HepG2 (cell line): Measurements from ENCODE around the gene P4HTM. TPM values are rescaled to one million over a fixed set of nuclear protein-coding genes. Genes with fewer than 3 reads are reported as not detected.
A peak's percentile ranks its signal among the peaks of the same experiment; 100 is the strongest.

ENCODE experiments used
- DNMT3B ChIP-seq: conservative IDR thresholded peaks from 2 replicates; pipeline ENCODE4 v1.6.1; 2016; ENCODE audit warnings: missing biosample characterization, control low read depth
- EZH2 ChIP-seq: conservative IDR thresholded peaks from 2 replicates; pipeline ENCODE4 v1.6.1; 2012; ENCODE audit warnings: mild to moderate bottlenecking, low read depth, low read length, moderate library complexity
- ISL2 ChIP-seq: sonication (generic); formaldehyde crosslinking; IDR thresholded peaks from 2 replicates; pipeline ENCODE4 v1.5.0; 2020; ENCODE audit warnings: missing genetic modification reagents
- KLF9 ChIP-seq: IDR thresholded peaks from 2 replicates; pipeline ENCODE4 v1.6.1; 2016; ENCODE audit warnings: low read depth
- PAWR ChIP-seq: sonication (generic); formaldehyde crosslinking; IDR thresholded peaks from 2 replicates; pipeline ENCODE4 v1.4.0; 2020; ENCODE audit warnings: missing genetic modification reagents, mild to moderate bottlenecking, borderline replicate concordance
- PCBP1 ChIP-seq: fragments of 200-400 bp; formaldehyde crosslinking; IDR thresholded peaks from 2 replicates; pipeline ENCODE4 v1.6.1; 2017; ENCODE audit warnings: mild to moderate bottlenecking, low read depth, low read length, borderline replicate concordance
- POLR2AphosphoS5 ChIP-seq: IDR thresholded peaks from 2 replicates; pipeline ENCODE4 v1.6.1; 2012; ENCODE audit warnings: low read depth, low read length
- RXRA ChIP-seq: sonication (generic); formaldehyde crosslinking; IDR thresholded peaks from 2 replicates; pipeline ENCODE4 v1.5.1; 2020; ENCODE audit warnings: missing genetic modification reagents
- SOX5 ChIP-seq: IDR thresholded peaks from 2 replicates; pipeline ENCODE4 v1.6.1; 2016; ENCODE audit warnings: borderline replicate concordance
- SP5 ChIP-seq: IDR thresholded peaks from 2 replicates; pipeline ENCODE4 v1.6.1; 2016; ENCODE audit warnings: low read depth, borderline replicate concordance
- TOE1 ChIP-seq: sonication (generic); formaldehyde crosslinking; IDR thresholded peaks from 2 replicates; pipeline ENCODE4 v1.4.0; 2020; ENCODE audit warnings: mild to moderate bottlenecking, missing genetic modification reagents
- ZFY ChIP-seq: sonication (generic); formaldehyde crosslinking; IDR thresholded peaks from 2 replicates; pipeline ENCODE4 v1.4.0; 2020; ENCODE audit warnings: missing genetic modification reagents
- ZMYM4 ChIP-seq: sonication (generic); formaldehyde crosslinking; IDR thresholded peaks from 2 replicates; pipeline ENCODE4 v1.8.1; 2023; ENCODE audit warnings: mild to moderate bottlenecking, missing genetic modification reagents
- ZNF101 ChIP-seq: sonication (generic); formaldehyde crosslinking; IDR thresholded peaks from 2 replicates; pipeline ENCODE4 v1.4.0; 2020; ENCODE audit warnings: mild to moderate bottlenecking, low read depth, missing genetic modification reagents, borderline replicate concordance
- ZNF124 ChIP-seq: sonication (generic); formaldehyde crosslinking; IDR thresholded peaks from 2 replicates; pipeline ENCODE4 v1.4.0; 2020; ENCODE audit warnings: missing genetic modification reagents
- ZNF263 ChIP-seq: sonication (generic); formaldehyde crosslinking; IDR thresholded peaks from 2 replicates; pipeline ENCODE4 v1.4.0; 2020; ENCODE audit warnings: missing genetic modification reagents
- ZNF547 ChIP-seq: sonication (generic); formaldehyde crosslinking; IDR thresholded peaks from 2 replicates; pipeline ENCODE4 v1.5.1; 2020; ENCODE audit warnings: mild to moderate bottlenecking, missing genetic modification reagents
- ZNF557 ChIP-seq: sonication (generic); formaldehyde crosslinking; IDR thresholded peaks from 2 replicates; pipeline ENCODE4 v1.4.0; 2020; ENCODE audit warnings: missing genetic modification reagents
- ZNF761 ChIP-seq: sonication (generic); formaldehyde crosslinking; conservative IDR thresholded peaks from 2 replicates; pipeline ENCODE4 v1.4.0; 2020; ENCODE audit warnings: mild to moderate bottlenecking, missing genetic modification reagents
- polyA plus RNA-seq, 8 experiments: library from polyadenylated mRNA; depleted of rRNA in 3 of 8; stranded (reverse) in 7 of 8; unstranded in 1 of 8; fragments of >200 nt; fragmentation: Illumina TruSeq in 4 of 8; extraction: Trizol in 4 of 8; gene quantifications; 2 replicates each; pipeline versions ENCODE4 v1.2.1 to v1.2.3, GENCODE V29; 2011 to 2016; ENCODE audit warnings: low read depth in 4 of 8, missing spikeins in 1 of 8, mixed read lengths in 1 of 8; ENCODE audit not compliant: insufficient read depth in 1 of 8
- total RNA-seq, 5 experiments: library from RNA; depleted of rRNA; stranded (reverse); fragments of >200 nt; fragmentation: Illumina TruSeq; extraction: Trizol; gene quantifications; 2 replicates each; pipeline ENCODE4 v1.2.3, GENCODE V29; 2016; ENCODE audit warnings: low read depth in 1 of 5
- TF ChIP-seq, protein P1 (sequence below): sonication (generic); formaldehyde crosslinking; IDR thresholded peaks from 2 replicates; pipeline ENCODE4 v1.4.0; 2020; ENCODE audit warnings: missing genetic modification reagents, borderline replicate concordance
- TF ChIP-seq, protein P2 (sequence below): sonication (generic); formaldehyde crosslinking; IDR thresholded peaks from 2 replicates; pipeline ENCODE4 v1.8.1; 2023; ENCODE audit warnings: missing genetic modification reagents, inconsistent platforms, borderline replicate concordance
- TF ChIP-seq, protein P3 (sequence below): sonication (generic); formaldehyde crosslinking; IDR thresholded peaks from 2 replicates; pipeline ENCODE4 v1.4.0; 2020; ENCODE audit warnings: mild to moderate bottlenecking, low read depth, missing genetic modification reagents
- TF ChIP-seq, protein P4 (sequence below): sonication (generic); formaldehyde crosslinking; IDR thresholded peaks from 2 replicates; pipeline ENCODE4 v1.5.1; 2020; ENCODE audit warnings: missing genetic modification reagents, mild to moderate bottlenecking, borderline replicate concordance

P4HTM gene
- total and polyA plus RNA-seq, 2 of the 13 experiments (the other 11 are each of a cell fraction or from before 2014, with no cell fraction given): 0.01 TPM; not detected in 1

DNA sequence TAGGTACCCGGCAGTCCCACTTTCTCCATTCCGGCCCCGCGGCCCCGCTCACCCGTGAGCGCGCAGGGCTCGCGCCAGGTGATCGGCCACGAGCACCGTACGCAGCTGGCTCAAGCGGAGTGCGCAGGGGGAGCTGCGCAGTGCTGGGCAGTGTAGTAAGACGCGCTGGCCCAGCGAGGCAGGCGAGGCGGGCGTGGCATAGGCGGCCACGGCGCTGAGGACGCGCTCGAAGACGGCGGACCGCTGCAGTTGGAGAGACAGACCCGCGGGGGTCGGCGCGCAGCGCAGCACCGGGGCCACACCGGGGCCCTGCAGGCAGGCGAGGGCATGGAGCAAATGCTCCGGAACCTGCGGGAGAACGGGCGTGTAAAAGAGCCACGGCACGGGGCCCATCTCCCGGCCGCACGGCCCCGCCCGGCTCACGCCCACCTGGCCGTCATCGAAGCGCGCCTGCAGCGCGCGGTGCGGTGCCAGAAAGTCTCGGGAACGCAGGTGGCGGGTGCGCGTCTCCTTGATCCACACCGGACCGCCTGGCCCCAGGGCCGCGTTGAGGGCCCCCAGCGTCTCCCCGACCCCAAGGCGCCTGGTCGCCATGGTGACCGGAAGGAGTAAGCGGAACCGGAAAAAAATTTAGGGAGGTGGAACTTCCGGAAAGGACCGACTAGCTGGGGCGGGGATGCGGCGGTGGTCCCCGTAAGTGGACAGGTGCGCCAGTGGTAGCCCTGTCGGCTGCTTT lies 28.1 kb downstream of the P4HTM start, which contains the start of gene DALRD3 (continued):
- TF ChIP-seq, protein P1, sequence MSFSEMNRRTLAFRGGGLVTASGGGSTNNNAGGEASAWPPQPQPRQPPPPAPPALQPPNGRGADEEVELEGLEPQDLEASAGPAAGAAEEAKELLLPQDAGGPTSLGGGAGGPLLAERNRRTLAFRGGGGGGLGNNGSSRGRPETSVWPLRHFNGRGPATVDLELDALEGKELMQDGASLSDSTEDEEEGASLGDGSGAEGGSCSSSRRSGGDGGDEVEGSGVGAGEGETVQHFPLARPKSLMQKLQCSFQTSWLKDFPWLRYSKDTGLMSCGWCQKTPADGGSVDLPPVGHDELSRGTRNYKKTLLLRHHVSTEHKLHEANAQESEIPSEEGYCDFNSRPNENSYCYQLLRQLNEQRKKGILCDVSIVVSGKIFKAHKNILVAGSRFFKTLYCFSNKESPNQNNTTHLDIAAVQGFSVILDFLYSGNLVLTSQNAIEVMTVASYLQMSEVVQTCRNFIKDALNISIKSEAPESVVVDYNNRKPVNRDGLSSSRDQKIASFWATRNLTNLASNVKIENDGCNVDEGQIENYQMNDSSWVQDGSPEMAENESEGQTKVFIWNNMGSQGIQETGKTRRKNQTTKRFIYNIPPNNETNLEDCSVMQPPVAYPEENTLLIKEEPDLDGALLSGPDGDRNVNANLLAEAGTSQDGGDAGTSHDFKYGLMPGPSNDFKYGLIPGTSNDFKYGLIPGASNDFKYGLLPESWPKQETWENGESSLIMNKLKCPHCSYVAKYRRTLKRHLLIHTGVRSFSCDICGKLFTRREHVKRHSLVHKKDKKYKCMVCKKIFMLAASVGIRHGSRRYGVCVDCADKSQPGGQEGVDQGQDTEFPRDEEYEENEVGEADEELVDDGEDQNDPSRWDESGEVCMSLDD (CRISPR knock-in tag): peak; percentile 58; the same call in 1 of the 2 replicates
- TF ChIP-seq PCBP1: no peak
- TF ChIP-seq ZNF557 (CRISPR knock-in tag): no peak
- no peak for TF ChIP-seq EZH2
- no peak for TF ChIP-seq SOX5 (CRISPR knock-in tag)
- peak; percentile 81; the same call in 1 of the 2 replicates for TF ChIP-seq ZNF761 (CRISPR knock-in tag)
- no peak for TF ChIP-seq ZNF547
- TF ChIP-seq TOE1: 0 out of 2 replicates have a peak, but pooled peaks have one; percentile 58
- TF ChIP-seq RXRA (CRISPR knock-in tag): no peak
- TF ChIP-seq POLR2AphosphoS5: peak; percentile 71
- TF ChIP-seq ZFY (CRISPR knock-in tag): peak; percentile 81; the same call in 1 of the 2 replicates
- peak; percentile 57; the same call in 1 of the 2 replicates for TF ChIP-seq ZMYM4 (CRISPR knock-in tag)
- TF ChIP-seq, protein P2, sequence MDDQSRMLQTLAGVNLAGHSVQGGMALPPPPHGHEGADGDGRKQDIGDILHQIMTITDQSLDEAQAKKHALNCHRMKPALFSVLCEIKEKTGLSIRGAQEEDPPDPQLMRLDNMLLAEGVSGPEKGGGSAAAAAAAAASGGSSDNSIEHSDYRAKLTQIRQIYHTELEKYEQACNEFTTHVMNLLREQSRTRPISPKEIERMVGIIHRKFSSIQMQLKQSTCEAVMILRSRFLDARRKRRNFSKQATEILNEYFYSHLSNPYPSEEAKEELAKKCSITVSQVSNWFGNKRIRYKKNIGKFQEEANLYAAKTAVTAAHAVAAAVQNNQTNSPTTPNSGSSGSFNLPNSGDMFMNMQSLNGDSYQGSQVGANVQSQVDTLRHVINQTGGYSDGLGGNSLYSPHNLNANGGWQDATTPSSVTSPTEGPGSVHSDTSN (CRISPR knock-in tag): no peak
- TF ChIP-seq ZNF263: no peak
- TF ChIP-seq, protein P3, sequence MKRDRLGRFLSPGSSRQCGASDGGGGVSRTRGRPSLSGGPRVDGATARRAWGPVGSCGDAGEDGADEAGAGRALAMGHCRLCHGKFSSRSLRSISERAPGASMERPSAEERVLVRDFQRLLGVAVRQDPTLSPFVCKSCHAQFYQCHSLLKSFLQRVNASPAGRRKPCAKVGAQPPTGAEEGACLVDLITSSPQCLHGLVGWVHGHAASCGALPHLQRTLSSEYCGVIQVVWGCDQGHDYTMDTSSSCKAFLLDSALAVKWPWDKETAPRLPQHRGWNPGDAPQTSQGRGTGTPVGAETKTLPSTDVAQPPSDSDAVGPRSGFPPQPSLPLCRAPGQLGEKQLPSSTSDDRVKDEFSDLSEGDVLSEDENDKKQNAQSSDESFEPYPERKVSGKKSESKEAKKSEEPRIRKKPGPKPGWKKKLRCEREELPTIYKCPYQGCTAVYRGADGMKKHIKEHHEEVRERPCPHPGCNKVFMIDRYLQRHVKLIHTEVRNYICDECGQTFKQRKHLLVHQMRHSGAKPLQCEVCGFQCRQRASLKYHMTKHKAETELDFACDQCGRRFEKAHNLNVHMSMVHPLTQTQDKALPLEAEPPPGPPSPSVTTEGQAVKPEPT (CRISPR knock-in tag): peak; percentile 78; the same call in 1 of the 2 replicates
- TF ChIP-seq SP5 (CRISPR knock-in tag): no peak
- TF ChIP-seq DNMT3B (CRISPR knock-in tag): no peak
- TF ChIP-seq ZNF124 (CRISPR knock-in tag): peak; percentile 16; the same call in 1 of the 2 replicates
- no peak for TF ChIP-seq ISL2 (CRISPR knock-in tag)
- TF ChIP-seq, protein P4, sequence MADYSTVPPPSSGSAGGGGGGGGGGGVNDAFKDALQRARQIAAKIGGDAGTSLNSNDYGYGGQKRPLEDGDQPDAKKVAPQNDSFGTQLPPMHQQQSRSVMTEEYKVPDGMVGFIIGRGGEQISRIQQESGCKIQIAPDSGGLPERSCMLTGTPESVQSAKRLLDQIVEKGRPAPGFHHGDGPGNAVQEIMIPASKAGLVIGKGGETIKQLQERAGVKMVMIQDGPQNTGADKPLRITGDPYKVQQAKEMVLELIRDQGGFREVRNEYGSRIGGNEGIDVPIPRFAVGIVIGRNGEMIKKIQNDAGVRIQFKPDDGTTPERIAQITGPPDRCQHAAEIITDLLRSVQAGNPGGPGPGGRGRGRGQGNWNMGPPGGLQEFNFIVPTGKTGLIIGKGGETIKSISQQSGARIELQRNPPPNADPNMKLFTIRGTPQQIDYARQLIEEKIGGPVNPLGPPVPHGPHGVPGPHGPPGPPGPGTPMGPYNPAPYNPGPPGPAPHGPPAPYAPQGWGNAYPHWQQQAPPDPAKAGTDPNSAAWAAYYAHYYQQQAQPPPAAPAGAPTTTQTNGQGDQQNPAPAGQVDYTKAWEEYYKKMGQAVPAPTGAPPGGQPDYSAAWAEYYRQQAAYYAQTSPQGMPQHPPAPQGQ (CRISPR knock-in tag): no peak
- 0 out of 2 replicates have a peak, but pooled peaks have one; percentile 30 for TF ChIP-seq PAWR (CRISPR knock-in tag)
- TF ChIP-seq ZNF101 (CRISPR knock-in tag): 0 out of 2 replicates have a peak, but pooled peaks have one; percentile 58
- TF ChIP-seq KLF9: no peak
